Measurements from ENCODE around the gene HAGHL. TPM values are rescaled to one million over a fixed set of nuclear protein-coding genes. Genes with fewer than 3 reads are reported as not detected.

The HAGHL gene
- total and polyA plus RNA-seq, 4 donors: 4.1 to 26.7 (median 13.1) TPM

DNA sequence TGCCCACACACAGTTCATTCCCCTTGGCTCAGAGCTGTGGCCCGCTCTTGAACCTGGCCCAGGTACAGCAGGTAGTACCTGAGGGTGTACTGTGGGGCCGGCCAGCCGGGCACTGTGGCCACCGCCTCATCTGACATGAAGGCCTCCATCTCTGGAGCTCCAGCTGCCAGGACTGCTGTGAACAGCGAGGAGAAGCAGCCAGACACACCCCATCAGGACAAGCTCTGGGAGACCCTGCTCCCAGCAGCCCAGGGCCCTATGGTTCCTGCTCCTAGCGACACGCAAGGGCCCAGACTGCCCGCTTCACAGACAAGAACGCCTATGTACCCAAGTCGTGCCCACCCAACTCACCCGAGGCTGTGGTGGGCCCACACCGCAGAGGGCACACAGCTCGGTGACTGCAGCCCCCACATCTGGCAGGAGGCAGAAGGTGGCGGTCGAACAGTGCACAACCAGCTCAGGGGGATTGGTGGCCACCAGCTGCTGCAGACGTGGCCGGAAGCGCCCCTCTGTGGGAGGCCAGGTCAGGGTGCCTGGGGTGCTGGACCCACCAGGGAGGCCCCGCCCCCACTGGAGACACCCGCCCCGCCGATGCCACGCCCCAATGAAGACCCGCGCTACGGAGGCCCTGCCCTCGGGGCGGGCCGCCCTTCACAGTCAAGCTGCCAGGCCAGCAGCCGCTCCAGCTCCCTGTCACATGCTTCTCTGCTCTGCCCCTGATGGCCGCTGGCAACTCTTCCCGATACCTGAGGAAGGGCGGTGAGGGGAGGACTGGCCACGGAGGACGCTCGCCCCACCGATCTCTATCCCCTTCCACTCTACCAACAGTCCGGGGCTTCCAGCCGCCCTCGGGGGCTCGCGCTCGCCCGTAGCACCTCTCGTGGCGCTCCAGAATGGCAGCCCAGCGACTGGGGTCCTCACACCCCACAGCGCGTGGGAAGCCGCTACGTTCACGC is 47.8 kb upstream of the HAGHL start:
- Histone ChIP-seq H3K27me3 (ENCODE audit: control insufficient read depth in 3 of 3, insufficient read depth in 3 of 3, low read length in 2 of 3) (no peaks in the 10 kb centered on the region), H3K36me3 (ENCODE audit: control insufficient read depth in 4 of 4, insufficient read depth in 4 of 4, low read length in 4 of 4) (peaks cover 3 to 17% (median 15%) of the 10 kb centered on the region in 4 donors), H3K9me3 (ENCODE audit: control insufficient read depth in 4 of 4, insufficient read depth in 3 of 4, low read length in 3 of 4) (no peaks in the 10 kb centered on the region), H3K4me3 (no peak overlapping the region), H3K27ac (ENCODE audit: low read depth in 1 of 2, low read length in 1 of 2) (peak overlapping the region; percentile 59 to 61), H3K4me1 (ENCODE audit: control insufficient read depth in 5 of 5, insufficient read depth in 5 of 5, low read length in 5 of 5) (peaks cover 4 to 40% (median 20%) of the 10 kb centered on the region in 5 donors), H3K9ac (ENCODE audit: insufficient read depth in 1 of 2, low read length in 2 of 2) (no peak overlapping the region)
- WGBS, 2 donors: 24 to 29% methylated on average over 40 to 52 of the region's 52 CpGs
- ATAC-seq (ENCODE audit: insufficient read depth, low FRiP score) (no peak), DNase-seq (peak; percentile 88 to 91 (median 91))
- TF ChIP-seq, protein P1, sequence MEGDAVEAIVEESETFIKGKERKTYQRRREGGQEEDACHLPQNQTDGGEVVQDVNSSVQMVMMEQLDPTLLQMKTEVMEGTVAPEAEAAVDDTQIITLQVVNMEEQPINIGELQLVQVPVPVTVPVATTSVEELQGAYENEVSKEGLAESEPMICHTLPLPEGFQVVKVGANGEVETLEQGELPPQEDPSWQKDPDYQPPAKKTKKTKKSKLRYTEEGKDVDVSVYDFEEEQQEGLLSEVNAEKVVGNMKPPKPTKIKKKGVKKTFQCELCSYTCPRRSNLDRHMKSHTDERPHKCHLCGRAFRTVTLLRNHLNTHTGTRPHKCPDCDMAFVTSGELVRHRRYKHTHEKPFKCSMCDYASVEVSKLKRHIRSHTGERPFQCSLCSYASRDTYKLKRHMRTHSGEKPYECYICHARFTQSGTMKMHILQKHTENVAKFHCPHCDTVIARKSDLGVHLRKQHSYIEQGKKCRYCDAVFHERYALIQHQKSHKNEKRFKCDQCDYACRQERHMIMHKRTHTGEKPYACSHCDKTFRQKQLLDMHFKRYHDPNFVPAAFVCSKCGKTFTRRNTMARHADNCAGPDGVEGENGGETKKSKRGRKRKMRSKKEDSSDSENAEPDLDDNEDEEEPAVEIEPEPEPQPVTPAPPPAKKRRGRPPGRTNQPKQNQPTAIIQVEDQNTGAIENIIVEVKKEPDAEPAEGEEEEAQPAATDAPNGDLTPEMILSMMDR (IDR thresholded peaks at IDR 0.05; ENCODE audit: control extremely low read depth, extremely low read depth): no peak

DNA sequence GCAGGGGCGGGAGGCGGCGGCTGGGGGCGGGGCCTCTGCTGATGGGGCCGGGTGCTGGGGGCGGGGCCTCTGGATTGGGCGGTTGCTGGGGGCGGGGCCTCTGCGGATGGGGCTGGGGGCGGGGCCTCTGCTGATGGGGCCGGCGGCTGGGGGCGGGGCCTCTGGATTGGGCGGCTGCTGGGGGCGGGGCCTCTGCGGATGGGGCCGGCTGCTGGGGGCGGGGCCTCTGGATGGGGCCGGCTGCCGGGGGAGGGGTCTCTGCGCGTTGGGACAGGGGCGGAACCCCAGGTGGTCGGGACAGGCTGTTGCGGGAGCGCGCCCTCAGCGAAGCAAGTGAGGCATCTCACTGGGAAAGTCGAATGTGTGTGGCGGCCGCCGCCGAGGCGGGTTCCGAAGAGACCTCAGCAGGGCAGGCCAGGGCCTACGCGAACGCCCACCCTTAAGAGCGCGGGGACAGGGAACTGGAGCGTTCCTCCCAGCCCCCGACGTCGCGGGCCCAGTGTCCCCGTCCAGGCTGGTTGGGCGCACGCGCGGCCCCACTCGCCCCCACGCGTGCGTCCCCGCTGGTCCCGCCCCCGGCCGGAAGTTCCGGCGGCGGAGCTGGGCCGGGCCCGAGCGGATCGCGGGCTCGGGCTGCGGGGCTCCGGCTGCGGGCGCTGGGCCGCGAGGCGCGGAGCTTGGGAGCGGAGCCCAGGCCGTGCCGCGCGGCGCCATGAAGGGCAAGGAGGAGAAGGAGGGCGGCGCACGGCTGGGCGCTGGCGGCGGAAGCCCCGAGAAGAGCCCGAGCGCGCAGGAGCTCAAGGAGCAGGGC is 46.9 kb upstream of the HAGHL start, which contains the start of gene STUB1:
Gene STUB1 (plus strand): TSS at position 597 of the 811 bp plus-strand sequence. CDS start 116 bp downstream, at position 713.
- peak within 1 kb of the TSS; percentile 84 for H3K4me3 ChIP-seq
- no peaks in the 10 kb centered on the region for H3K9me3 ChIP-seq (ENCODE audit: control insufficient read depth in 4 of 4, insufficient read depth in 3 of 4, low read length in 3 of 4)
- TF ChIP-seq, protein P1 (IDR thresholded peaks at IDR 0.05; ENCODE audit: control extremely low read depth, extremely low read depth): no peak
- H3K4me1 ChIP-seq (ENCODE audit: control insufficient read depth in 5 of 5, insufficient read depth in 5 of 5, low read length in 5 of 5): peaks cover 4 to 37% (median 25%) of the 10 kb centered on the region in 5 donors
- H3K36me3 ChIP-seq (ENCODE audit: control insufficient read depth in 4 of 4, insufficient read depth in 4 of 4, low read length in 4 of 4): peaks cover 3 to 17% (median 15%) of the 10 kb centered on the region in 4 donors
- DNase-seq: peak; percentile 85 to 93 (median 89)
- H3K27ac ChIP-seq (ENCODE audit: low read depth in 1 of 2, low read length in 1 of 2): peak within 1 kb of the TSS; percentile 92 to 94
- no peaks in the 10 kb centered on the region for H3K27me3 ChIP-seq (ENCODE audit: control insufficient read depth in 3 of 3, insufficient read depth in 3 of 3, low read length in 2 of 3)
- peak; percentile 76 for ATAC-seq (ENCODE audit: insufficient read depth, low FRiP score)
- H3K9ac ChIP-seq (ENCODE audit: insufficient read depth in 1 of 2, low read length in 2 of 2): no peak within 1 kb of the TSS
- WGBS, 2 donors: 1 to 2% methylated on average over 72 to 91 of the region's 91 CpGs

DNA sequence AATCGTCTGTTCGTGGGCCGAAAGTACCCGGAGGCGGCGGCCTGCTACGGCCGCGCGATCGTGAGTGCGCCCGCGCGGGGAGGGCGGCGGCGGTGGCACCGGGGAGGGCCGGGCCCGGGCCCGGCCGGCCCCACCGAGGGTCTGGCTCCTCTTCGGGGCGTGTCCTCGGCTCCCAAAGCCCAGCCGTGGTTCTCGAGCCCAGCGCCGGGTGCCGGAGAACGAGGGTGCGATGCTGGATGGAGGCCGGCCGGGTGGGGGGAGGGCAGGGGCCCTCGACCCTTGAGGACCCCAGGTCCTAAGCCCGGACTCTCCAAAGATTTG is 46.3 kb upstream of the HAGHL start:
- H3K4me3 ChIP-seq: peak overlapping the region; percentile 84
- DNase-seq (no peak), ATAC-seq (ENCODE audit: insufficient read depth, low FRiP score) (no peak)
- H3K9ac ChIP-seq (ENCODE audit: insufficient read depth in 1 of 2, low read length in 2 of 2): no peak overlapping the region
- H3K4me1 ChIP-seq (ENCODE audit: control insufficient read depth in 5 of 5, insufficient read depth in 5 of 5, low read length in 5 of 5): peaks cover 4 to 37% (median 25%) of the 10 kb centered on the region in 5 donors
- H3K27ac ChIP-seq (ENCODE audit: low read depth in 1 of 2, low read length in 1 of 2): peak overlapping the region; percentile 83 to 94
- TF ChIP-seq, protein P1 (IDR thresholded peaks at IDR 0.05; ENCODE audit: control extremely low read depth, extremely low read depth): no peak
- no peaks in the 10 kb centered on the region for H3K27me3 ChIP-seq (ENCODE audit: control insufficient read depth in 3 of 3, insufficient read depth in 3 of 3, low read length in 2 of 3)
- no peaks in the 10 kb centered on the region for H3K9me3 ChIP-seq (ENCODE audit: control insufficient read depth in 4 of 4, insufficient read depth in 3 of 4, low read length in 3 of 4)
- WGBS, 2 donors: 0% methylated on average over 20 to 38 of the region's 38 CpGs
- H3K36me3 ChIP-seq (ENCODE audit: control insufficient read depth in 4 of 4, insufficient read depth in 4 of 4, low read length in 4 of 4): peaks cover 3 to 19% (median 15%) of the 10 kb centered on the region in 4 donors

All from lung (tissue), 12 donors.